VCaP (cell line): ENCODE measurements around the gene DDX25.

ENCODE experiments used
- H3K27ac ChIP-seq: fragments of 450-650 bp; 2 replicates; pipeline ENCODE4 v1.5.1; 2017
- CTCF ChIP-seq: fragments of 450-650 bp; conservative IDR thresholded peaks from 2 replicates; pipeline ENCODE4 v1.5.1; 2017; ENCODE audit warnings: mild to moderate bottlenecking, moderate library complexity

Gene DDX25

GRCh38 chr11:125932301-125932700 is 28.0 kb downstream of the DDX25 start:
- H3K27ac ChIP-seq = no peak overlapping the region
- TF ChIP-seq CTCF = no peak

- H3K27ac ChIP-seq = no peak overlapping the region
- TF ChIP-seq CTCF = no peak
Observed at GRCh38 chr11:125933030-125933813, 28.9 kb downstream of the DDX25 start.

GRCh38 chr11:125934473-125934872 is 30.2 kb downstream of the DDX25 start:
- no peak overlapping the region for H3K27ac ChIP-seq
- TF ChIP-seq CTCF = no peak

- no peak overlapping the region for H3K27ac ChIP-seq
- TF ChIP-seq CTCF = peak; percentile 17; the same call in 1 of the 2 replicates
Observed at GRCh38 chr11:125935056-125935455, 30.7 kb downstream of the DDX25 start.

GRCh38 chr11:125935618-125936199 is 31.4 kb downstream of the DDX25 start:
- no peak overlapping the region for H3K27ac ChIP-seq
- TF ChIP-seq CTCF = no peak

GRCh38 chr11:125938418-125938817 is 34.1 kb downstream of the DDX25 start:
- no peak for TF ChIP-seq CTCF
- no peak overlapping the region for H3K27ac ChIP-seq

- TF ChIP-seq CTCF = no peak
- H3K27ac ChIP-seq = no peak overlapping the region
Observed at GRCh38 chr11:125939081-125939521, 34.8 kb downstream of the DDX25 start.
